MCF 10A (cell line): Measurements from ENCODE around the gene STIM2. TPM values are rescaled to one million over a fixed set of nuclear protein-coding genes. Genes with fewer than 3 reads are reported as not detected.

ENCODE experiments used
- BruUV-seq: library from RNA; stranded (reverse); fragments of 400-500 nt; replicated peaks from 2 replicates; lab custom pipeline; 2021; lab: Mats Ljungman, UMichigan
- CTCF ChIA-PET: fragments of 300-600 bp; sonication (Branson Sonifier 250); formaldehyde crosslinking; extraction: SDS; loops from one replicate; lab custom pipeline; 2021; ENCODE audit warnings: antibody characterized with exemption, inconsistent platforms; lab: Yijun Ruan, JAX
- POLR2A ChIA-PET: fragments of 300-600, 350-650 bp; sonication (Branson Sonifier 250); formaldehyde crosslinking; extraction: SDS; loops from one replicate; lab custom pipeline; 2020; ENCODE audit warnings: antibody characterized with exemption, inconsistent platforms; lab: Yijun Ruan, JAX
- DNase-seq: peaks from one replicate; pipeline ENCODE4 v3.0.0-alpha.2; 2018; ENCODE audit not compliant: unreplicated experiment
- H3K27ac Mint-ChIP-seq: one replicate; pipeline ENCODE4 v1.8.0; 2022; ENCODE audit warnings: mild to moderate bottlenecking, low read depth, mixed read lengths; ENCODE audit not compliant: unreplicated experiment
- H3K27me3 Mint-ChIP-seq: one replicate; pipeline ENCODE4 v1.8.0; 2022; ENCODE audit warnings: mixed read lengths; ENCODE audit not compliant: insufficient read depth, unreplicated experiment
- H3K36me3 Mint-ChIP-seq: one replicate; pipeline ENCODE4 v1.8.0; 2022; ENCODE audit warnings: mild to moderate bottlenecking, moderate library complexity, mixed read lengths; ENCODE audit not compliant: insufficient read depth, unreplicated experiment
- H3K4me1 Mint-ChIP-seq: one replicate; pipeline ENCODE4 v1.8.0; 2022; ENCODE audit warnings: mixed read lengths; ENCODE audit not compliant: insufficient read depth, unreplicated experiment
- H3K4me3 Mint-ChIP-seq: one replicate; pipeline ENCODE4 v1.8.0; 2022; ENCODE audit warnings: mild to moderate bottlenecking, moderate library complexity, mixed read lengths; ENCODE audit not compliant: unreplicated experiment
- H3K9me3 Mint-ChIP-seq: one replicate; pipeline ENCODE4 v1.8.0; 2022; ENCODE audit warnings: mixed read lengths; ENCODE audit not compliant: unreplicated experiment
- intact Hi-C: fragments of 100-400 bp; cut with micrococcal nuclease; formaldehyde crosslinking; loops from 2 replicates; pipeline ENCODE4 v1.14.1; 2022
- total RNA-seq: library from RNA; stranded (reverse); gene quantifications from 2 replicates; pipeline ENCODE4 v1.2.3, GENCODE V29; 2022
- TF ChIP-seq, protein P1 (sequence below): fragments of 200-600 bp; IDR thresholded peaks from one replicate; pipeline ENCODE4 v1.8.0; 2022; ENCODE audit warnings: antibody characterized with exemption, mild to moderate bottlenecking; ENCODE audit not compliant: unreplicated experiment

Gene STIM2
- total RNA-seq, 1 experiment from 2014 or later = 18.5 TPM

DNA sequence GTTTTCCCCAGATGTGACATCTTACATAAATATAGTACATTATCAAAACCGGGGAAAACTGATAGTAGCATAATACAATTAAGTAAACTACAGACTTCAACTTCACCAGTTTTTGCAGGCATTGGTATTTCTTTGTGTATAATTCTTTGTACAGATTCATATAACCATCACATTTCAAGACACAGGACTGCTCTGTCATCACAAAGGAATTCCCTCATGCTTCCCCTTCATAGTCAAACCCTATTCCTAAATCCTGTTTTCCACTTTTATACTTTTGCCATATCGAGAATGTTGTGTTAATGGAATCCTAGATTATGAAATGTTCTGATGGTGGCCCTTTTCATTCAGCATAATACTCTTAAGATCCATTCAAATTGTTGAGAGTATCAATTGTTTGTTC is 36.0 kb downstream of the STIM2 start:
- ChIA-PET POLR2A (no interaction called here), CTCF (no interaction called here)
- peak; percentile 12 for DNase-seq
- TF ChIP-seq, protein P1, sequence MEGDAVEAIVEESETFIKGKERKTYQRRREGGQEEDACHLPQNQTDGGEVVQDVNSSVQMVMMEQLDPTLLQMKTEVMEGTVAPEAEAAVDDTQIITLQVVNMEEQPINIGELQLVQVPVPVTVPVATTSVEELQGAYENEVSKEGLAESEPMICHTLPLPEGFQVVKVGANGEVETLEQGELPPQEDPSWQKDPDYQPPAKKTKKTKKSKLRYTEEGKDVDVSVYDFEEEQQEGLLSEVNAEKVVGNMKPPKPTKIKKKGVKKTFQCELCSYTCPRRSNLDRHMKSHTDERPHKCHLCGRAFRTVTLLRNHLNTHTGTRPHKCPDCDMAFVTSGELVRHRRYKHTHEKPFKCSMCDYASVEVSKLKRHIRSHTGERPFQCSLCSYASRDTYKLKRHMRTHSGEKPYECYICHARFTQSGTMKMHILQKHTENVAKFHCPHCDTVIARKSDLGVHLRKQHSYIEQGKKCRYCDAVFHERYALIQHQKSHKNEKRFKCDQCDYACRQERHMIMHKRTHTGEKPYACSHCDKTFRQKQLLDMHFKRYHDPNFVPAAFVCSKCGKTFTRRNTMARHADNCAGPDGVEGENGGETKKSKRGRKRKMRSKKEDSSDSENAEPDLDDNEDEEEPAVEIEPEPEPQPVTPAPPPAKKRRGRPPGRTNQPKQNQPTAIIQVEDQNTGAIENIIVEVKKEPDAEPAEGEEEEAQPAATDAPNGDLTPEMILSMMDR = no peak
- Mint-ChIP-seq H3K4me3 (no peak overlapping the region), H3K36me3 (no peaks in the 10 kb centered on the region), H3K4me1 (peaks cover 9% of the 10 kb centered on the region), H3K9me3 (no peaks in the 10 kb centered on the region), H3K27me3 (no peaks in the 10 kb centered on the region), H3K27ac (no peak overlapping the region)
- intact Hi-C loops = no loop called here
- BruUV-seq = no TSS peak

- H3K9me3 Mint-ChIP-seq = no peaks in the 10 kb centered on the region
- no TSS peak for BruUV-seq
- H3K4me3 Mint-ChIP-seq = no peak overlapping the region
- ChIA-PET CTCF (interaction anchor here (0.6 kb wide), 1 partner anchor 31 kb away, joined by 3 read pairs; no protein-coding TSS in a partner anchor), POLR2A (interaction anchor here (0.8 to 0.9 kb wide), 2 partner anchors 14 to 25 kb away, joined by 3 read pairs; no protein-coding TSS in a partner anchor)
- H3K27me3 Mint-ChIP-seq = no peaks in the 10 kb centered on the region
- H3K36me3 Mint-ChIP-seq = no peaks in the 10 kb centered on the region
- DNase-seq = no peak
- H3K27ac Mint-ChIP-seq = no peak overlapping the region
- intact Hi-C loops = no loop called here
- TF ChIP-seq, protein P1 = no peak
- H3K4me1 Mint-ChIP-seq = peaks cover 9% of the 10 kb centered on the region
Measured at GRCh38 chr4:26899991-26900390, 39.4 kb downstream of the STIM2 start.

- H3K4me3 Mint-ChIP-seq = no peak overlapping the region
- no peaks in the 10 kb centered on the region for H3K27me3 Mint-ChIP-seq
- ChIA-PET CTCF (no interaction called here), POLR2A (interaction anchor here (0.9 kb wide), 1 partner anchor 15 kb away, joined by 3 read pairs; no protein-coding TSS in a partner anchor)
- H3K4me1 Mint-ChIP-seq = peaks cover 9% of the 10 kb centered on the region
- TF ChIP-seq, protein P1 = no peak
- no peaks in the 10 kb centered on the region for H3K9me3 Mint-ChIP-seq
- no peak for DNase-seq
- no TSS peak for BruUV-seq
- intact Hi-C loops = no loop called here
- no peak overlapping the region for H3K27ac Mint-ChIP-seq
- no peaks in the 10 kb centered on the region for H3K36me3 Mint-ChIP-seq
Measured at GRCh38 chr4:26900765-26901164, 40.1 kb downstream of the STIM2 start.

- H3K27me3 Mint-ChIP-seq = no peaks in the 10 kb centered on the region
Measured at GRCh38 chr4:26905172-26905571, 44.5 kb downstream of the STIM2 start.

More at GRCh38 chr4:26905172-26905571, 44.5 kb downstream of the STIM2 start:
- ChIA-PET POLR2A (interaction anchor here (0.6 kb wide), 1 partner anchor 169 kb away, joined by 3 read pairs; no protein-coding TSS in a partner anchor), CTCF (no interaction called here)
- Mint-ChIP-seq H3K36me3 (no peaks in the 10 kb centered on the region), H3K9me3 (no peaks in the 10 kb centered on the region), H3K4me3 (no peak overlapping the region), H3K27ac (no peak overlapping the region), H3K4me1 (no peaks in the 10 kb centered on the region)
- no peak for DNase-seq
- TF ChIP-seq, protein P1 = no peak
- no TSS peak for BruUV-seq
- intact Hi-C loops = no loop called here
